ENCODE data around the gene JMJD1C.

The JMJD1C gene

GRCh38 chr10:63505562-63505961 lies 39.8 kb upstream of the JMJD1C start:
- Histone ChIP-seq H2AFZ (ENCODE audit: low read depth, low read length) (no peak overlapping the region), H4K8ac (ENCODE audit: low read length) (no peak overlapping the region)

GRCh38 chr10:63504145-63504881 lies 38.5 kb upstream of the JMJD1C start:
- H3K9ac ChIP-seq (ENCODE audit: low read length): no peak overlapping the region
- no peak overlapping the region for H3K18ac ChIP-seq (ENCODE audit: low read depth in 1 of 2, low read length in 2 of 2)
- no peaks in the 10 kb centered on the region for H3K9me3 ChIP-seq (ENCODE audit: control insufficient read depth, low read length)
- no peak overlapping the region for H2BK15ac ChIP-seq (ENCODE audit: low read depth, poor library complexity, severe bottlenecking)
- DNase-seq: no peak
- no peak overlapping the region for H3K4me2 ChIP-seq (ENCODE audit: low read length, poor library complexity, severe bottlenecking)
- no peaks in the 10 kb centered on the region for H3K27me3 ChIP-seq (ENCODE audit: control insufficient read depth in 1 of 2, insufficient read depth in 1 of 2, low read length in 2 of 2)
- no peak overlapping the region for H3K4me3 ChIP-seq (ENCODE audit: insufficient read depth in 1 of 2, low read depth in 1 of 2, low read length in 2 of 2)
- H3K23ac ChIP-seq (ENCODE audit: low read length in 2 of 2): no peak overlapping the region
- H4K8ac ChIP-seq (ENCODE audit: low read length): no peak overlapping the region
- H2AK5ac ChIP-seq (ENCODE audit: low read length, severe bottlenecking): no peak overlapping the region
- WGBS: 58% methylated on average over 3 of the region's 3 CpGs
- H2BK120ac ChIP-seq (ENCODE audit: low read depth, low read length): no peak overlapping the region
- no peak overlapping the region for H3K4ac ChIP-seq (ENCODE audit: low read depth in 1 of 2, low read length in 2 of 2)
- H3K79me1 ChIP-seq (replicated peaks; ENCODE audit: low read length, poor library complexity, severe bottlenecking): peaks cover 5% of the 10 kb centered on the region
- H2BK5ac ChIP-seq (ENCODE audit: low read depth, low read length, poor library complexity, severe bottlenecking): no peak overlapping the region
- H3K36me3 ChIP-seq (ENCODE audit: control insufficient read depth in 1 of 2, insufficient read depth in 2 of 2, low read depth in 1 of 2, low read length in 2 of 2): no peaks in the 10 kb centered on the region
- no peak overlapping the region for H2AFZ ChIP-seq (ENCODE audit: low read depth, low read length)
- no peak overlapping the region for H3K27ac ChIP-seq (ENCODE audit: low read length, poor library complexity, severe bottlenecking)
- no peak overlapping the region for H4K91ac ChIP-seq (ENCODE audit: low read length)
- H3K14ac ChIP-seq (ENCODE audit: low read length in 2 of 2): no peak overlapping the region
- peaks cover 3% of the 10 kb centered on the region for H3K4me1 ChIP-seq (ENCODE audit: control insufficient read depth, insufficient read depth, low read depth, low read length)
- no peak overlapping the region for H2BK12ac ChIP-seq (ENCODE audit: low read length in 2 of 2)

More at GRCh38 chr10:63505562-63505961, 39.8 kb upstream of the JMJD1C start:
- H3K14ac ChIP-seq (ENCODE audit: low read length in 2 of 2): no peak overlapping the region
- no peak overlapping the region for H2BK5ac ChIP-seq (ENCODE audit: low read depth, low read length, poor library complexity, severe bottlenecking)
- no peak overlapping the region for H3K23ac ChIP-seq (ENCODE audit: low read length in 2 of 2)
- H2BK120ac ChIP-seq (ENCODE audit: low read depth, low read length): no peak overlapping the region
- H2BK12ac ChIP-seq (ENCODE audit: low read length in 2 of 2): no peak overlapping the region
- no peaks in the 10 kb centered on the region for H3K27me3 ChIP-seq (ENCODE audit: control insufficient read depth in 1 of 2, insufficient read depth in 1 of 2, low read length in 2 of 2)
- H3K4me1 ChIP-seq (ENCODE audit: control insufficient read depth, insufficient read depth, low read depth, low read length): no peaks in the 10 kb centered on the region
- no peak for DNase-seq
- H2AK5ac ChIP-seq (ENCODE audit: low read length, severe bottlenecking): no peak overlapping the region
- H3K27ac ChIP-seq (ENCODE audit: low read length, poor library complexity, severe bottlenecking): no peak overlapping the region
- no peak overlapping the region for H3K9ac ChIP-seq (ENCODE audit: low read length)
- H3K4ac ChIP-seq (ENCODE audit: low read depth in 1 of 2, low read length in 2 of 2): no peak overlapping the region
- H3K18ac ChIP-seq (ENCODE audit: low read depth in 1 of 2, low read length in 2 of 2): no peak overlapping the region
- H3K9me3 ChIP-seq (ENCODE audit: control insufficient read depth, low read length): no peaks in the 10 kb centered on the region
- no peak overlapping the region for H3K4me3 ChIP-seq (ENCODE audit: insufficient read depth in 1 of 2, low read depth in 1 of 2, low read length in 2 of 2)
- no peak overlapping the region for H3K4me2 ChIP-seq (ENCODE audit: low read length, poor library complexity, severe bottlenecking)
- no peaks in the 10 kb centered on the region for H3K36me3 ChIP-seq (ENCODE audit: control insufficient read depth in 1 of 2, insufficient read depth in 2 of 2, low read depth in 1 of 2, low read length in 2 of 2)
- no peak overlapping the region for H2BK15ac ChIP-seq (ENCODE audit: low read depth, poor library complexity, severe bottlenecking)
- peaks cover 2% of the 10 kb centered on the region for H3K79me1 ChIP-seq (replicated peaks; ENCODE audit: low read length, poor library complexity, severe bottlenecking)
- 100% methylated on average over 2 of the region's 2 CpGs for WGBS
- H4K91ac ChIP-seq (ENCODE audit: low read length): no peak overlapping the region

GRCh38 chr10:63503395-63503794 lies 37.6 kb upstream of the JMJD1C start:
- Histone ChIP-seq H2BK12ac (ENCODE audit: low read length in 2 of 2) (no peak overlapping the region), H3K18ac (ENCODE audit: low read depth in 1 of 2, low read length in 2 of 2) (no peak overlapping the region), H3K27me3 (ENCODE audit: control insufficient read depth in 1 of 2, insufficient read depth in 1 of 2, low read length in 2 of 2) (no peaks in the 10 kb centered on the region), H2BK15ac (ENCODE audit: low read depth, poor library complexity, severe bottlenecking) (no peak overlapping the region), H4K91ac (ENCODE audit: low read length) (no peak overlapping the region), H2AFZ (ENCODE audit: low read depth, low read length) (no peak overlapping the region), H2AK5ac (ENCODE audit: low read length, severe bottlenecking) (no peak overlapping the region), H3K9ac (ENCODE audit: low read length) (no peak overlapping the region), H3K14ac (ENCODE audit: low read length in 2 of 2) (no peak overlapping the region), H3K27ac (ENCODE audit: low read length, poor library complexity, severe bottlenecking) (no peak overlapping the region), H3K4me1 (ENCODE audit: control insufficient read depth, insufficient read depth, low read depth, low read length) (peaks cover 3% of the 10 kb centered on the region), H3K4me3 (ENCODE audit: insufficient read depth in 1 of 2, low read depth in 1 of 2, low read length in 2 of 2) (no peak overlapping the region), H3K4ac (ENCODE audit: low read depth in 1 of 2, low read length in 2 of 2) (no peak overlapping the region), H2BK5ac (ENCODE audit: low read depth, low read length, poor library complexity, severe bottlenecking) (no peak overlapping the region), H3K79me1 (replicated peaks; ENCODE audit: low read length, poor library complexity, severe bottlenecking) (peaks cover 5% of the 10 kb centered on the region), H3K4me2 (ENCODE audit: low read length, poor library complexity, severe bottlenecking) (no peak overlapping the region), H3K36me3 (ENCODE audit: control insufficient read depth in 1 of 2, insufficient read depth in 2 of 2, low read depth in 1 of 2, low read length in 2 of 2) (no peaks in the 10 kb centered on the region), H3K9me3 (ENCODE audit: control insufficient read depth, low read length) (no peaks in the 10 kb centered on the region), H4K8ac (ENCODE audit: low read length) (peak overlapping the region; percentile 4), H3K23ac (ENCODE audit: low read length in 2 of 2) (no peak overlapping the region), H2BK120ac (ENCODE audit: low read depth, low read length) (no peak overlapping the region)
- 88% methylated on average over 4 of the region's 4 CpGs for WGBS
- no peak for DNase-seq

DNA sequence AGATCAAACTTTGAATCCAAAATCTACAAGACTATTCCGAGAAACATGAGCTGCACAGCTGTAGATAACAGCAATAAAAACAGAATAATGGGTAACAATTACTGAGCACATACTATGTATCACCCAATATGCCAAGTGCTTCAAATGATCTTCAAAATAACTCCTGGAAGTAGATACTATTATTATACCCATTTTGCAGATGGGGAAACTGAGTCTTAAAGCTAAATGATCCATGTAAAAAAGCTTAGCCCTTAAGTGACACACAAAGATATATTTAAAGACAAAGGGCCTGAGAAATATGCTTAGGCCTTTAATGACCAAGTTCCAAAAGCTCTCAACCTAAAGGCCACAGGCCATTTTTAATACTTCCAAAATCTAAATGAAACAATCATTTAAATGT lies 37.1 kb upstream of the JMJD1C start:
- H2AFZ ChIP-seq (ENCODE audit: low read depth, low read length): no peak overlapping the region
- H2BK15ac ChIP-seq (ENCODE audit: low read depth, poor library complexity, severe bottlenecking): no peak overlapping the region
- no peak overlapping the region for H2BK12ac ChIP-seq (ENCODE audit: low read length in 2 of 2)
- no peak overlapping the region for H2BK120ac ChIP-seq (ENCODE audit: low read depth, low read length)
- no peak overlapping the region for H3K23ac ChIP-seq (ENCODE audit: low read length in 2 of 2)
- no peak overlapping the region for H3K4me2 ChIP-seq (ENCODE audit: low read length, poor library complexity, severe bottlenecking)
- H3K14ac ChIP-seq (ENCODE audit: low read length in 2 of 2): no peak overlapping the region
- no peak for DNase-seq
- H3K79me1 ChIP-seq (replicated peaks; ENCODE audit: low read length, poor library complexity, severe bottlenecking): peaks cover 5% of the 10 kb centered on the region
- no peak overlapping the region for H3K4me3 ChIP-seq (ENCODE audit: insufficient read depth in 1 of 2, low read depth in 1 of 2, low read length in 2 of 2)
- no peaks in the 10 kb centered on the region for H3K27me3 ChIP-seq (ENCODE audit: control insufficient read depth in 1 of 2, insufficient read depth in 1 of 2, low read length in 2 of 2)
- H3K9me3 ChIP-seq (ENCODE audit: control insufficient read depth, low read length): no peaks in the 10 kb centered on the region
- no peak overlapping the region for H3K4ac ChIP-seq (ENCODE audit: low read depth in 1 of 2, low read length in 2 of 2)
- no peak overlapping the region for H2AK5ac ChIP-seq (ENCODE audit: low read length, severe bottlenecking)
- no peak overlapping the region for H3K27ac ChIP-seq (ENCODE audit: low read length, poor library complexity, severe bottlenecking)
- WGBS: 100% methylated on average over 1 of the region's 1 CpG
- no peak overlapping the region for H4K8ac ChIP-seq (ENCODE audit: low read length)
- peaks cover 3% of the 10 kb centered on the region for H3K4me1 ChIP-seq (ENCODE audit: control insufficient read depth, insufficient read depth, low read depth, low read length)
- H2BK5ac ChIP-seq (ENCODE audit: low read depth, low read length, poor library complexity, severe bottlenecking): no peak overlapping the region
- H3K36me3 ChIP-seq (ENCODE audit: control insufficient read depth in 1 of 2, insufficient read depth in 2 of 2, low read depth in 1 of 2, low read length in 2 of 2): no peaks in the 10 kb centered on the region
- no peak overlapping the region for H3K18ac ChIP-seq (ENCODE audit: low read depth in 1 of 2, low read length in 2 of 2)
- no peak overlapping the region for H4K91ac ChIP-seq (ENCODE audit: low read length)
- H3K9ac ChIP-seq (ENCODE audit: low read length): no peak overlapping the region
